Astrocyte of the cerebellum (primary cell): ENCODE data around the gene PCNT.

Experiments used
- DNase-seq: peaks from one replicate; pipeline ENCODE4 v3.0.0-alpha.2; 2011; ENCODE audit warnings: low read depth
- H3K4me3 ChIP-seq: 2 replicates; pipeline ENCODE4 v1.5.1; 2011; ENCODE audit warnings: mild to moderate bottlenecking, low read depth, low read length, moderate library complexity
- in situ Hi-C: cut with HindIII; loops from 2 replicates; pipeline ENCODE4 v1.10.0; 2017; ENCODE audit warnings: low sequenced_read_pairs
- TF ChIP-seq, protein P1 (sequence below): IDR thresholded peaks from 2 replicates; pipeline ENCODE4 v1.5.1; 2012; ENCODE audit warnings: low read length, low read depth, moderate library complexity, mild to moderate bottlenecking; ENCODE audit errors: missing control alignments

The PCNT gene

DNA sequence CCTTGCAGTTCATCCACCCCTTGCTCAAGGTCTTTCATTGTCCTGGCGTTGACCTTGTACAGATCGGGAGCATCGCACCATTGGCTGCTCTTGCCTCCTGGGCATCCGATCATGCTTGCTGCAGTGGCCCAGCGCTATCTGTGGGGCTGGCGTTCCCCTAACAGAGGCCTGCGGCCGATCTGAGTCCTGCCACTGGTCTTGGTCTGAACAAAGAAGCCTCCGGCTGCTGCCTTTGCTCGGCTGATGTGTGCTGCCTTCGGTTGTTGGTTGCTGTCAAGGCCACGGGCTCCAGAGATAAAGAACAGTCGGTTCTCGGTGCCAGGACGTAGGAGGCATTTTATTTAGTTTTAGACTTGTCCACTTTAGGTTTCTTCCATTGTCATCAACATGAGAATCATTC is 39.0 kb downstream of the PCNT start:
- no peak for DNase-seq
- in situ Hi-C loops: no loop called here
- TF ChIP-seq, protein P1, sequence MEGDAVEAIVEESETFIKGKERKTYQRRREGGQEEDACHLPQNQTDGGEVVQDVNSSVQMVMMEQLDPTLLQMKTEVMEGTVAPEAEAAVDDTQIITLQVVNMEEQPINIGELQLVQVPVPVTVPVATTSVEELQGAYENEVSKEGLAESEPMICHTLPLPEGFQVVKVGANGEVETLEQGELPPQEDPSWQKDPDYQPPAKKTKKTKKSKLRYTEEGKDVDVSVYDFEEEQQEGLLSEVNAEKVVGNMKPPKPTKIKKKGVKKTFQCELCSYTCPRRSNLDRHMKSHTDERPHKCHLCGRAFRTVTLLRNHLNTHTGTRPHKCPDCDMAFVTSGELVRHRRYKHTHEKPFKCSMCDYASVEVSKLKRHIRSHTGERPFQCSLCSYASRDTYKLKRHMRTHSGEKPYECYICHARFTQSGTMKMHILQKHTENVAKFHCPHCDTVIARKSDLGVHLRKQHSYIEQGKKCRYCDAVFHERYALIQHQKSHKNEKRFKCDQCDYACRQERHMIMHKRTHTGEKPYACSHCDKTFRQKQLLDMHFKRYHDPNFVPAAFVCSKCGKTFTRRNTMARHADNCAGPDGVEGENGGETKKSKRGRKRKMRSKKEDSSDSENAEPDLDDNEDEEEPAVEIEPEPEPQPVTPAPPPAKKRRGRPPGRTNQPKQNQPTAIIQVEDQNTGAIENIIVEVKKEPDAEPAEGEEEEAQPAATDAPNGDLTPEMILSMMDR: no peak
- H3K4me3 ChIP-seq: no peak overlapping the region

DNA sequence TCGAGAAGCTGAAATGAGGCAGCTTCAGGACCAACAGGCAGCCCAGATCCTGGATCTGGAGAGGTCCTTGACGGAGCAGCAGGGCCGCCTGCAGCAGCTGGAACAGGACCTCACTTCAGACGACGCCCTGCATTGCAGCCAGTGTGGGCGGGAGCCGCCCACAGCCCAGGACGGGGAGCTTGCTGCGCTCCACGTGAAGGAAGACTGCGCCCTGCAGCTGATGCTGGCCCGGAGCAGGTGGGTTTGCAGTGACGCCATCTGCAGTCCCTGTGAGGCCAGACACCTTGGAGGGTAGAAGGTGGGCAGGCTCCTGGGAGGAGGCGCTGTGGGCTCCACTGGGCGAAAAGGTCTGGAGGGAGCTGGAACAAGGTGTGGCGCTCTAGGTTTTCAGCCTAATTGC is 39.7 kb downstream of the PCNT start:
- DNase-seq: no peak
- TF ChIP-seq, protein P1: no peak
- H3K4me3 ChIP-seq: no peak overlapping the region
- in situ Hi-C loops: no loop called here

DNA sequence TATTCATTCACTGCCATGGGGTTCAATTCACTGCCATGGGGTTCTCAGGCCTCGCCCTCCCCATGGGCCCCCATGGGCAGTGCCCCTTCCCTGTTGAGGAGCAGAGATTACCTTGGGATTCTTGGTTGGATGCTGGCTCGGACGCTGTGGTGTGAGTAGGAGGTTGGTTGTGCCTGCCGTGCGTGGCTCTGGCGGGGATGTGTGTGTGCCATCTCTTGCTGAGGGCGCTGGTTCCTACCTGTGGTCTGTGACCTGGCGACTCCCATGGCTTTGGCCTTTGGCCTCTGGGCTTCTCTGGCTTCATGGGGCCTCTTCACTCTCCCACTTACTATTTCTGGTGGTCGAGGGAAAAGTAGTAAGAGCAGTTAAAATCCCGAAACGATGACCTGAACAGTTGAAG is 42.1 kb downstream of the PCNT start:
- no peak for DNase-seq
- in situ Hi-C loops: no loop called here
- TF ChIP-seq, protein P1: no peak
- H3K4me3 ChIP-seq: no peak overlapping the region

DNA sequence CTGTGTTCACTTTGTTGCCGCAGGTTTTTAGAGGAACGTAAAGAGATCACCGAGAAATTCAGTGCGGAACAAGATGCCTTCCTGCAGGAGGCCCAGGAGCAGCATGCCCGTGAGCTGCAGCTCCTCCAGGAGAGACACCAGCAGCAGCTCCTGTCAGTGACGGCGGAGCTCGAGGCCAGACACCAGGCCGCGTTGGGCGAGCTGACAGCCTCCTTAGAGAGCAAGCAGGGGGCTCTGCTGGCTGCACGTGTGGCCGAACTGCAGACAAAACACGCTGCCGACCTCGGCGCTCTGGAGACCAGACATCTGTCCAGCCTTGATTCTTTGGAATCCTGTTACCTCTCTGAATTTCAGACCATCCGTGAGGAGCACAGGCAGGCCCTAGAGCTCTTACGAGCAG is 42.6 kb downstream of the PCNT start:
- in situ Hi-C loops: no loop called here
- H3K4me3 ChIP-seq: no peak overlapping the region
- TF ChIP-seq, protein P1: no peak
- no peak for DNase-seq

DNA sequence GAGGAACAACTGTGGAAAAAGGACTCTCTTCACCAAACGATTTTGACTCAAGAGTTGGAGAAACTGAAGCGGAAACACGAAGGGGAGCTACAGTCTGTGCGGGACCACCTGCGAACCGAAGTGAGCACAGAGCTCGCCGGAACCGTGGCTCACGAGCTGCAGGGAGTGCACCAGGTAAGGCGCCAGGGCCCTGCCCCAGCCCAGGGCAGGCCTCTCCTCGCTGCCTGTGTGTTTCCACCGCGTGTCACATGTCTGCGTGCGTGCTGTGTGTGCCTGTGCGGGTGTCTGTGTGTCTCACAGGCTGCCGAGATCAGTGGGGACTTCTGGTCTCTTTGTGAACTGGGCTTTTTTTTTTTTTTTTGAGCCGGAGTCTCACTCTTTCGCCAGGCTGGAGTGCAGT is 43.0 kb downstream of the PCNT start:
- in situ Hi-C loops: no loop called here
- no peak for DNase-seq
- TF ChIP-seq, protein P1: no peak
- no peak overlapping the region for H3K4me3 ChIP-seq

DNA sequence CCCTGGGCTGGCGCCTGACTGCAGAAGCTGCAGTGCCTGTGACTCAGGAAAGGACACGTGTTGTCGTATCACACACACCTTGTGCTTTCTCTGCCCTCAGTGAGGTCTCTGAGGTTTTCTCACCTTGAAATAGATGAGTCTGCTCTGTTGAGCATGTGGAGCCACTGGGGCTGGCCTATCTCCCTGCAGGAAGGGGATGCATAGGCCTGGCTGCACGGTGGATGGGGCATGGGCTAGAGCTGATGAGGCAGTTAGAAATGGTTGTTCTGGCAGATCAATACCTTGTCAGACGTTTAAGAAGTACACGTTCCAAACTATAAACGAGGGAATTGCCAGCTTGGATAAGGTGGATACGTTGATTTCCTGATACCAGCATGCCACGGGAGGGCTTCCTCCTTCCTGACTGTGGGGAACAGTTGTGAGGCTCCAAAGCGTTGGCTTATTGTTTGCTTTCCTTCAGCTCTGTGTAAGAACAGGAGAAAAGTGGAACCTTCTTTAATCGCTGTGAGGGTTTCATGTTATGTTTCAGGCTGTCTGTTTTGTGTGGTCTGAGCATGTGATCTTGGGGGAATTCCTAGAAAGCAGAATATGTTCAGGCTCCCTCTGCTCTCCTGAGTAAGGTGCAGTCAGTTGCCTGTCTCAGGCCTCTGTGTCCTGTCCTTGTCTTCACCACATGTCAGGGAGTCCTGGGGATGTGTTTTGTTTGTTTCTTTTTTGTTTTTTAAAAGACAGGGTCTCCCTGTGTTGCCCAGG is 44.8 kb downstream of the PCNT start:
- DNase-seq: no peak
- in situ Hi-C loops: no loop called here
- no peak overlapping the region for H3K4me3 ChIP-seq
- TF ChIP-seq, protein P1: no peak
